Memory B cell (primary cell): ENCODE measurements around the gene RCCD1.

ENCODE experiments used
- ATAC-seq: fragments of 150-1000 bp; cut with Tn5 transposase; 2 replicates; pipeline ENCODE4 v1.10.0; 2021; ENCODE audit warnings: low read depth, mild to moderate bottlenecking, moderate library complexity
- DNase-seq, 2 donors: peaks; one replicate each; pipeline ENCODE4 v3.0.0; 2022; ENCODE audit warnings: low spot score in 2 of 2
- H3K27ac Mint-ChIP-seq: one replicate; pipeline ENCODE4 v1.8.0; 2022; ENCODE audit warnings: mild to moderate bottlenecking, moderate library complexity, mixed read lengths
- H3K27me3 Mint-ChIP-seq: one replicate; pipeline ENCODE4 v1.8.0; 2022; ENCODE audit warnings: mixed read lengths
- H3K36me3 Mint-ChIP-seq: one replicate; pipeline ENCODE4 v1.8.0; 2022; ENCODE audit warnings: mild to moderate bottlenecking, mixed read lengths
- H3K4me1 Mint-ChIP-seq: one replicate; pipeline ENCODE4 v1.8.0; 2022; ENCODE audit warnings: mixed read lengths
- H3K4me3 Mint-ChIP-seq: one replicate; pipeline ENCODE4 v1.8.0; 2022; ENCODE audit warnings: mild to moderate bottlenecking, moderate library complexity, mixed read lengths
- H3K9me3 Mint-ChIP-seq: one replicate; pipeline ENCODE4 v1.8.0; 2022; ENCODE audit warnings: mixed read lengths

The RCCD1 gene

DNA sequence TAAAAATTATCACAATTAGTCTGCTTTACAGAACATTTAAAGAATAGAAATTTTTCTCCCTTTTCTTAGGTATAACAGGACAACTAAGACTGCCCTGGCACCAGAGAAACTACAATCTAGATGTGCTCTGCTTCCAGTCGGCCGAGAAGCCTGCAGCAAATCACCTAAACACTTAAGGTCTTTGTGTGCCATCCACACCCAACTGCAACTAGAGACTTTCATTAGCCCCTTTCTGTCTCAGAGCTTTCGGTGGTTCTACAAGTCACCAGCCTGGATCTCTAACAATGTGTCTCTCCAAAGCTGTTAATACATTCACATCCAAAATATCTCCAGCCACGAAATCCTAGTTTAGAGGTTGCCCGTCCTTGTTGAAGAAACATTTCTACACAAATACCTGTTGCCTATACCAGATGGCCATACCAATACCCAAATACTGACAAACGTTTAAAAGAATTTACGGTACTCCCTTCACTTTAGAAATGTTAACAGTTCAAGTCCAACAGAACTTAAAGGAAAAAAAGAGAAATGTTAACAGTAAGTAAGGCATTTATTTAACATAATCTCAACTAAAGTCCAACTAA is 33.0 kb downstream of the RCCD1 start:
- no peaks in the 10 kb centered on the region for H3K27me3 Mint-ChIP-seq
- ATAC-seq: no peak
- no peaks in the 10 kb centered on the region for H3K9me3 Mint-ChIP-seq
- no peak overlapping the region for H3K4me3 Mint-ChIP-seq
- DNase-seq: no peak
- no peaks in the 10 kb centered on the region for H3K36me3 Mint-ChIP-seq
- H3K27ac Mint-ChIP-seq: no peak overlapping the region
- peaks cover 16% of the 10 kb centered on the region for H3K4me1 Mint-ChIP-seq

DNA sequence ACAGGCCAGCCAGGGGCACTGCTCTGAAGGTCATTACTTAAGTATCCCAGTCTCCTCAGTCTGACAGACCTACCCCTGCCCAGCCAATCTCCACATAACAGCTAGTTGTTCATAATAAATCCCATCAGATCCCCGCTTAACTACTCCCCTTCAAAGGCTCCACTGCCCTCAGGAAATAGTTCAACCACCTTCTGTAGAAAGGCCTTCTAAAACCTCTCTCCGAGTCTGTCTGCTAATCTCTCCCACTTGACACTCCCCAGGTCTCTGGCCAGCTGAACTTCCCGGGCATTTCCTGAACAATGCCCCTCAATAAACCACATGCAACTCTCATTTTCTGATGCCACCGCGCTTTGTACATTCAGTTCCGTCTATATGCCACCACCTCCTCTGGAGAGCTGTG is 33.6 kb downstream of the RCCD1 start:
- no peaks in the 10 kb centered on the region for H3K9me3 Mint-ChIP-seq
- H3K4me1 Mint-ChIP-seq: peaks cover 14% of the 10 kb centered on the region
- no peak overlapping the region for H3K4me3 Mint-ChIP-seq
- H3K36me3 Mint-ChIP-seq: no peaks in the 10 kb centered on the region
- peak overlapping the region; percentile 2 for H3K27ac Mint-ChIP-seq
- DNase-seq (no peak), ATAC-seq (no peak)
- no peaks in the 10 kb centered on the region for H3K27me3 Mint-ChIP-seq

DNA sequence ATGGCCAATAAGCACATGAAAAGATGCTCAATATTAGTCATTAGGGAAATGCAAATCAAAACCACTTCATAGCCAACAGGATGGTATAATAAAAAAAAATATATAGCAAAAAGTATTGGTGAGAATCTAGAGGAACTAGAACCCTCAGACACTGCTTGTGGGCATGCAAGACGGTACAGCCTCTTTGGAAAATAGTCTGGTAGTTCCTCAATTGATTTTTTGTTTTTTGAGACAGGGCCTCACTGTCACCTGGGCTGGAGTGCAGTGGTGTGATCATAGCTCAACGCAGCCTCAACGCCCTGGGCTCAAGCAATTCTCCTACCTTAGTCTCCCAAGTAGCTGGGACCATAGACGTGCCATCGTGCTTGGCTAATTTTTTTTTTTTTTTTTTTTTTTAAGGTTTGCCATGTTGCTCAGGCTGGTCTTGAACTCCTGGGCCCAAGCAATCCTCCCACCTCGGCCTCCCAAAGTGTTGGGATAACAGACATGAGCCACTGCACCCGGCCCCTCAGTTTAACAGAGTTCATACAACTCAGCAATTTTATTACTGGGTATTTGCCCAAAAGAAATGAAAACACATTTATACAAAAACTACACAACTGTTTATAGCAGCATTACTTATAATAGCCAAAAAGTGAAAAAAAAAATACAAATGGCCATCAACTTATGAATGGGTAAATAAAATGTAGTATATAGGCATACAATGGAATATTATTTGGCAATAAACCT is 34.5 kb downstream of the RCCD1 start:
- no peak overlapping the region for H3K4me3 Mint-ChIP-seq
- no peak for DNase-seq
- peaks cover 14% of the 10 kb centered on the region for H3K4me1 Mint-ChIP-seq
- H3K36me3 Mint-ChIP-seq: no peaks in the 10 kb centered on the region
- H3K27ac Mint-ChIP-seq: no peak overlapping the region
- ATAC-seq: peak; percentile 75
- no peaks in the 10 kb centered on the region for H3K9me3 Mint-ChIP-seq
- no peaks in the 10 kb centered on the region for H3K27me3 Mint-ChIP-seq

DNA sequence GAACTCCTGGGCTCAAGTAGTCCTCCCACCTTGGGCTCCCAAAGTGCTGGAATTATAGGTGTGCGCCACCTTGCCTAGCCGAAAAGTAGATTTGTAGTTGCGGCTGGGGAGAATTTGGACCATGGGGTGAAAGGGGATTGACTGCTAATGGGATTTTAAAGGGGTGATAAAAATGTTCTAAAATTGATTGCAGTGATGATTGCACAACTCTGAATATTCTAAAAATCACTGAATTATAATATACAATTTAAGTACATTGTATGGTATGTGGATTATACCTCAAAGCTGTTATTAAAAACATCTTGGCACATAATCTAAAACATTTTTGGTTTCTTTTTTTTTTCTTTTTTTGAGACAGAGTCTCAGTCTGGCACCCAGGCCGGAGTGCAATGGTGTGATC is 35.8 kb downstream of the RCCD1 start:
- Mint-ChIP-seq H3K9me3 (no peaks in the 10 kb centered on the region), H3K4me1 (peaks cover 17% of the 10 kb centered on the region), H3K27me3 (no peaks in the 10 kb centered on the region), H3K27ac (no peak overlapping the region), H3K36me3 (no peaks in the 10 kb centered on the region), H3K4me3 (no peak overlapping the region)
- DNase-seq: no peak
- ATAC-seq: no peak

DNA sequence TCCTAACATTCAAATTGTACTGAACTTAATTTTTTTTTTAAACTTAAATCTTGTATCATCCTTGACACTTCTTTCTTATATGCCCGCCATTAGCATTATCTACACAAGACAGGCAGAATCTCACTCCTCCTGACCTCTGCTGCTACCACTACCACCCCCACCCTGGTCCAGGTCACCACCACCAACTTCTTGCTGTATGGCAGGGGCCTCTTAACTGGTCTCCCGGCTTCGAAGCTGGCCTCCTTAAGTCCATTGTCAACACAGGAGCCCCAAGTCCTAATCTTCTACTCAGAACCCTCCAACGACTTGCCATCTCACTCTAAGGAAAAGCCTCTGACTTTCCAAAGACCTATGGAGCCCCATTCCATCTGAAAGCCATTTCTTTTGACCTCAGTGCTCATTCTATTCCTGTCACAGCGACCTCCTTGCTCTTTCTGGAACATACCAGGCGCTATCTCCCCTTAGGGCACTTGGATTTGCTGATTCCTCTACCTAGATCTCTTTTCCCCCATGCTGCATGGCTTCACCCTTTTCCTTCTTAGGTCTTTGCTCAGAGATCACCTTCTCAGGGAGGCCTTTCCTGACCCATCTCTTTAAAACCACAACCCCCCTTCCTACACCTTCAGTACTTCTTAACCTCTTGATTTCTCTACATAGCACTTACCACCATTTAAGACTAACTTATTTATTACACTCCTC is 37.1 kb downstream of the RCCD1 start:
- Mint-ChIP-seq H3K9me3 (no peaks in the 10 kb centered on the region), H3K36me3 (no peaks in the 10 kb centered on the region), H3K4me3 (no peak overlapping the region), H3K27me3 (no peaks in the 10 kb centered on the region), H3K4me1 (peaks cover 18% of the 10 kb centered on the region), H3K27ac (no peak overlapping the region)
- ATAC-seq: no peak
- DNase-seq: no peak

DNA sequence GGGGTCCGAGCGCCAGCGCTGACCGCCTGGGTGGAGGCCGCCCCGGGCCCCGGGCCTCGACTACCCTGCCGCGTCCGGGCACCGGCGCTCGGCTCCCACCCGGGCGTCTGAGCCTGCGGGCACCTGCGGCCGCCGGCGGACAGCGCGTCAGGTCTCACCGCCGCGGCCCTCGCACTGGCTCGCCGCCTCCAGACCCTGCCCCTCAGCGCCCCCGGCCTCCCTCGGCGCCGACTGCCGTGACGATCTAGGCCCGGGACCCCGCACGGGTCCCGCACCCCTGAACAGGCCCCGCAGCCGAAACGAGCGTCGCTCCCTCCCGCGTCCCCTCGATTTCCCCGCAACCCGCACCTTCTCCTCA is 39.4 kb downstream of the RCCD1 start:
- ATAC-seq: peak; percentile 5
- H3K27ac Mint-ChIP-seq: peak overlapping the region; percentile 92
- H3K4me1 Mint-ChIP-seq: peaks cover 8% of the 10 kb centered on the region
- H3K27me3 Mint-ChIP-seq: no peaks in the 10 kb centered on the region
- DNase-seq: peak in 1 of 2 donors; percentile 24
- no peaks in the 10 kb centered on the region for H3K9me3 Mint-ChIP-seq
- H3K36me3 Mint-ChIP-seq: peaks cover 6% of the 10 kb centered on the region
- H3K4me3 Mint-ChIP-seq: peak overlapping the region; percentile 99

DNA sequence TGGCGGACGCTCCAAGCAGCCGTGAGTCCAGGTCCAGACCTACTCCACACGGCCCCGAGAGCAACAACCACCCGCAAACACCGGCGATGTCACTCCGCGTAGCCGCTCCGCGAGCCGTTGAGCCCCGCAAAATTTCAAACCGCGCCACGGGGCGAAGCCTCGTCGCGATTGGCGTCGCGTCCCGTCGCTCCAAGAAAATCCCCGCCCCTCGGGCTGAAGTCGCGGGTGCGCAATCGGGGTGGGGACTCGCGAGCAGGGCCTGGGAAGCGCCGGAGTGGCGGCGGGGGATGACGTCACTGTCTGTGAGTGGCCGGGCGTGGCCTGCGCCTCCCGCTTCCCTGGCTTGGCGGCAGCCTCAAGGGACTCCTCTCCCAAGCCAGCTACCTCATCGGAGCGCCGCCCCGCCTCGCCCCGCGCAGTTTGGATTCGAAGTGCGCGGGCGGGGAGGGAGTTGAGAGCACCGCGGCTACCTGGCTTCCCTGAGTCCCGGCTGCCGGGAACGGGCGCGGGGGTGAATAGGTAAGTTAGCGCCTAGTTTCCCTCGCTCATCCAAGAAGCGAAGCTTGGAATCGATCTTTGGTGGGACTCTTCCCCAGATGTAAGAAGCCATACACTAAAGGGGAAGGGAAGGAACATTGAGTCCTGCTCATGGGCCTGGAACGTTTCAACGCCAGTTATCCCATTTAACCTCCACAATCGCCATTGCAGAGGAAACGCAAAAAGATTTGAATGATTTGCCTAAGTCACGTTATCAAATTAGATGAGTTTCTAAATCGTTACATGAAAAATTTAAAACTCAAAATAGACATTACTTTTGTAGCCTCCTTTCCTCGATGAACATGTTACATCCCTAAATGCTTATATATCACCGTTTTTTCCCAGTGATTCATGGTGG is 40.0 kb downstream of the RCCD1 start, which contains the start of gene PRC1:
Gene PRC1, minus strand, starts transcription at position 119 of the 895 bp plus-strand sequence. Its CDS starts 118 bp downstream, at position 1.
- Mint-ChIP-seq H3K36me3 (peaks cover 8% of the 10 kb centered on the region), H3K4me1 (peaks cover 8% of the 10 kb centered on the region), H3K4me3 (peak within 1 kb of the TSS; percentile 99), H3K27ac (peak within 1 kb of the TSS; percentile 92), H3K9me3 (no peaks in the 10 kb centered on the region), H3K27me3 (no peaks in the 10 kb centered on the region)
- ATAC-seq (peak; percentile 96), DNase-seq (peak; percentile 95 to 97)

DNA sequence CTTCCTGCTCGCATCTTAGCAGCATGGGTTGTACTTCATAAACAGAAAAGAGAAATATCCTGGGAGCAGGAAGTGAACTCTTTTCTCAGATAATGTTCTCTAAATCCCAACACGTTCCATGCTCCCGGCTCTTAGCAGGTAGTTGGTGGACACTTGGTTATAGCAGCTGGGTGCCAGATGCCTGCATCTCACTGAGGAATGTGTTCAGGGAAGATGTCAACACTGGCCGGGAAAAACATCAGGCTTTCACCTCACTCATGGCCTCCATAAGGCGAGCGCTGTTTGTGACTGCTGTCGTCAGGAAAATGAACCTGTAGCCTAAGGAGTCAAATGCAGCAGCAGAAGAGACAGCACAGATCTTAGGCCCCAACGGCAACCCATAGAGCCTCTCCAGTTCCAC is 44.1 kb downstream of the RCCD1 start:
- no peak overlapping the region for H3K4me3 Mint-ChIP-seq
- H3K4me1 Mint-ChIP-seq: peaks cover 5% of the 10 kb centered on the region
- H3K27ac Mint-ChIP-seq: no peak overlapping the region
- no peaks in the 10 kb centered on the region for H3K9me3 Mint-ChIP-seq
- DNase-seq: no peak
- no peak for ATAC-seq
- peaks cover 20% of the 10 kb centered on the region for H3K36me3 Mint-ChIP-seq
- H3K27me3 Mint-ChIP-seq: no peaks in the 10 kb centered on the region

DNA sequence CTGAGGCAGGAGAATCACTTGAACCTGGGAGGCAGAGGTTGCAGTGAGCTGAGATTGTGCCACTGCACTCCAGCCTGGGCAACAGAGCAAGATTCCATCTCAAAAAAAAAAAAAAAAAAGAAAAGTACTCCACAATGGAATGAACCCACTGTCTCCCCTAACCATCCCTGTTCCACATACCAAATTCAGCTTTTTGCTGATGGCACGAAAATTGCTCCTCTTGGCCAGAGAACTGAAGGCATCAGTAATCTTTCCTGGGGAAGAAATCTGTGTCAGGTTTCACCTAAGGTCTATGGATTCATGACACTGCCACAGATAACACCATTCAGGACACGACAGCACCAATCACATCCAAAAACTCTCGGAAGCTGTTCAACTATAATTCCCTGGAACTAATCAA is 46.5 kb downstream of the RCCD1 start:
- no peak for ATAC-seq
- Mint-ChIP-seq H3K4me1 (no peaks in the 10 kb centered on the region), H3K27ac (no peak overlapping the region), H3K4me3 (no peak overlapping the region), H3K27me3 (no peaks in the 10 kb centered on the region), H3K9me3 (no peaks in the 10 kb centered on the region), H3K36me3 (peaks cover 28% of the 10 kb centered on the region)
- no peak for DNase-seq

DNA sequence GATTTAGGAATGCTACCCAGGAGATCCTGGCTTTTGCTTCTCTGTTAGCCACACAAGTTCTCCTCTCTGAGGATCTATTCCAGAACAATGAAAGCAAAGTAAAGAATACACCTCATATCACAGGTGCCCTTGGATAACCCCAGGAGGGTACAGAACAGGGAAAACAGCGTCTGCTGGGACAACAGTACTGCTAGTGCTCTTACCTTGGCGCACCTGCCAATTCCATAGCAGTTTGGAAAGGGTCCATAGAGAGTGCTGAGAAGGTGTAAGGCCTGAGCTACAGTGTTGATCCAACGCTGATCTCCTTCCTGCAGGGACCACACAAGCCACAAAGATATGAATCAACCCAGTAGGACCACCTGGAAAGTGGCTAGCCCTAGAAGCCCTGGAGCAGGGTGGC is 52.6 kb downstream of the RCCD1 start:
- no peaks in the 10 kb centered on the region for H3K4me1 Mint-ChIP-seq
- peaks cover 36% of the 10 kb centered on the region for H3K36me3 Mint-ChIP-seq

More for the DNA sequence above, 52.6 kb downstream of the RCCD1 start:
- ATAC-seq (no peak), DNase-seq (no peak)
- Mint-ChIP-seq H3K9me3 (no peaks in the 10 kb centered on the region), H3K27ac (no peak overlapping the region), H3K4me3 (no peak overlapping the region), H3K27me3 (no peaks in the 10 kb centered on the region)
